SJSA1 (cell line): ENCODE results near the gene DNPH1. TPM values are rescaled to one million over a fixed set of nuclear protein-coding genes. Genes with fewer than 3 reads are reported as not detected.

Source experiments
- DNase-seq, 2 experiments: peaks; one replicate each; pipeline ENCODE4 v3.0.0-alpha.2; 2015 to 2020; ENCODE audit warnings: low spot score in 2 of 2, low read depth in 1 of 2
- H3K27ac ChIP-seq: fragments of 250-450 bp; sonication (Bioruptor Pico); 2 replicates; pipeline ENCODE4 v1.5.1; 2020; ENCODE audit warnings: mild to moderate bottlenecking, moderate library complexity
- H3K27me3 ChIP-seq: fragments of 250-450 bp; sonication (Bioruptor Pico); replicated peaks from 2 replicates; pipeline ENCODE4 v1.5.1; 2020; ENCODE audit warnings: mild to moderate bottlenecking, moderate library complexity
- H3K36me3 ChIP-seq: fragments of 250-450 bp; sonication (Bioruptor Pico); 2 replicates; pipeline ENCODE4 v1.5.1; 2020; ENCODE audit warnings: mild to moderate bottlenecking
- H3K4me1 ChIP-seq: fragments of 250-450 bp; sonication (Bioruptor Pico); replicated peaks from 2 replicates; pipeline ENCODE4 v1.6.1; 2021; ENCODE audit warnings: mild to moderate bottlenecking
- H3K4me3 ChIP-seq: fragments of 250-450 bp; sonication (Bioruptor Pico); 2 replicates; pipeline ENCODE4 v1.5.1; 2020; ENCODE audit warnings: mild to moderate bottlenecking
- H3K9me3 ChIP-seq: fragments of 250-450 bp; sonication (Bioruptor Pico); replicated peaks from 2 replicates; pipeline ENCODE4 v1.5.1; 2020; ENCODE audit warnings: mild to moderate bottlenecking
- total RNA-seq: library from RNA; depleted of rRNA; stranded (reverse); fragments of >200 nt; shearing (Covaris generic); gene quantifications from 2 replicates; pipeline ENCODE4 v1.2.3, GENCODE V29; 2014

The DNPH1 gene
- total RNA-seq, 1 experiment from 2014 or later: 35.7 TPM

GRCh38 chr6:43269273-43270007 lies 40.2 kb upstream of the DNPH1 start:
- peak; percentile 68 to 74 for DNase-seq

GRCh38 chr6:43268782-43269272 lies 39.5 kb upstream of the DNPH1 start:
- Histone ChIP-seq H3K27ac (no peak overlapping the region), H3K4me3 (no peak overlapping the region), H3K4me1 (peaks cover 20% of the 10 kb centered on the region), H3K9me3 (no peaks in the 10 kb centered on the region), H3K36me3 (no peaks in the 10 kb centered on the region), H3K27me3 (peaks cover 12% of the 10 kb centered on the region)
- DNase-seq: no peak

More at GRCh38 chr6:43269273-43270007, 40.2 kb upstream of the DNPH1 start:
- Histone ChIP-seq H3K4me3 (peak overlapping the region; percentile 25), H3K27me3 (peaks cover 18% of the 10 kb centered on the region), H3K36me3 (no peaks in the 10 kb centered on the region), H3K4me1 (peaks cover 20% of the 10 kb centered on the region), H3K27ac (no peak overlapping the region), H3K9me3 (no peaks in the 10 kb centered on the region)

- peaks cover 9% of the 10 kb centered on the region; the same call in 1 of the 2 replicates for H3K27me3 ChIP-seq
- H3K4me3 ChIP-seq: no peak overlapping the region
- no peaks in the 10 kb centered on the region for H3K36me3 ChIP-seq
- H3K9me3 ChIP-seq: no peaks in the 10 kb centered on the region
- H3K4me1 ChIP-seq: peaks cover 20% of the 10 kb centered on the region
- H3K27ac ChIP-seq: no peak overlapping the region
- DNase-seq: no peak
These were observed 39.0 kb upstream of the DNPH1 start for GRCh38 chr6:43268355-43268700.

DNA sequence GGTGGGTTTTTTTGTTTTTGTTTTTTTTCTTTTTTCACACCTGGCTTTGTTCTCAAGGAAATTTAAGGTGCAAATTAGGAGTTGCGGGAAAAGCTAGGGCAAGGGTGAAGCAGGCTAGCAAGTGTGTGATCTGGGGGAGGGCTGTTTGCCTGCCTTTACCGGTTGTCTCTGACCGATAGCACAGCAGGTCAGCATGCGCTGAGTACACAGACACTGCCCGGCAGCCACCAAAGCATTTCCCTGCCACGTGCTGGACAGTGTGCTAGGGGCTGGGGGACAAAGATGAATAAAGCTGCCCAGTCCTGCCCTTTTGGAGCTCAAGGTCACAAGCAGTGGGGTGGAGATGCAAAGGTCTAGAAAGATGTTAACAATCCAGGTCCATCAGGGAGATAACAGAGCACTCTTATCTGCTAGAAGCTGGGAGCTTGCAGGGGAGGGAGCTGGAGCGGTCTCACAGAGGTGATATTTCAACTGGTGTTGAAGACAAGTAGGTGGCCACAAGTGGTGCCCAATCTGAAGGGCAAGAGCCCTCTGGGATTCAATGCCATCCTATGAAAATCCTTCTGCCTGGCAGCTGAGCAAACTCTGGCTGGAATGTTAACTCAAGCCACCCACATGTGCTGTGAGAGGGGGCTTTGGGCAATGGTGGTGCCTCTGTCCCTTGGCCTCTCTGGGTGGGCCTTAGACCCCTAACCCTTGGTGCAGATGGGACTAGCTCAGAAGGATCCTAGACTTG lies 38.5 kb upstream of the DNPH1 start:
- Histone ChIP-seq H3K9me3 (no peaks in the 10 kb centered on the region), H3K4me3 (no peak overlapping the region), H3K4me1 (peaks cover 20% of the 10 kb centered on the region), H3K27me3 (peaks cover 4% of the 10 kb centered on the region; the same call in 1 of the 2 replicates), H3K36me3 (no peaks in the 10 kb centered on the region), H3K27ac (no peak overlapping the region)
- no peak for DNase-seq

GRCh38 chr6:43265564-43265963 lies 36.3 kb upstream of the DNPH1 start:
- Histone ChIP-seq H3K4me3 (no peak overlapping the region), H3K9me3 (no peaks in the 10 kb centered on the region), H3K36me3 (no peaks in the 10 kb centered on the region), H3K27me3 (0 out of 2 replicates have a peak, but pooled peaks cover 3% of the 10 kb centered on the region), H3K4me1 (peaks cover 20% of the 10 kb centered on the region), H3K27ac (no peak overlapping the region)
- DNase-seq: no peak

GRCh38 chr6:43264599-43265145 lies 35.4 kb upstream of the DNPH1 start:
- peaks cover 14% of the 10 kb centered on the region for H3K4me1 ChIP-seq
- DNase-seq: no peak

GRCh38 chr6:43263314-43264178 lies 34.3 kb upstream of the DNPH1 start:
- no peak overlapping the region for H3K4me3 ChIP-seq
- H3K4me1 ChIP-seq: peaks cover 2% of the 10 kb centered on the region
- 0 out of 2 replicates have a peak, but pooled peaks cover 3% of the 10 kb centered on the region for H3K27me3 ChIP-seq
- no peak overlapping the region for H3K27ac ChIP-seq
- H3K9me3 ChIP-seq: no peaks in the 10 kb centered on the region
- no peaks in the 10 kb centered on the region for H3K36me3 ChIP-seq
- DNase-seq: peak; percentile 49 to 75

More at GRCh38 chr6:43264599-43265145, 35.4 kb upstream of the DNPH1 start:
- no peaks in the 10 kb centered on the region for H3K36me3 ChIP-seq
- H3K27me3 ChIP-seq: 0 out of 2 replicates have a peak, but pooled peaks cover 3% of the 10 kb centered on the region
- no peaks in the 10 kb centered on the region for H3K9me3 ChIP-seq
- no peak overlapping the region for H3K4me3 ChIP-seq
- no peak overlapping the region for H3K27ac ChIP-seq

GRCh38 chr6:43262780-43263313 lies 33.6 kb upstream of the DNPH1 start:
- no peak overlapping the region for H3K4me3 ChIP-seq
- no peak for DNase-seq
- no peaks in the 10 kb centered on the region for H3K4me1 ChIP-seq
- H3K27ac ChIP-seq: no peak overlapping the region
- H3K36me3 ChIP-seq: no peaks in the 10 kb centered on the region
- no peaks in the 10 kb centered on the region for H3K9me3 ChIP-seq
- H3K27me3 ChIP-seq: 0 out of 2 replicates have a peak, but pooled peaks cover 3% of the 10 kb centered on the region

- Histone ChIP-seq H3K27me3 (0 out of 2 replicates have a peak, but pooled peaks cover 3% of the 10 kb centered on the region), H3K9me3 (no peaks in the 10 kb centered on the region), H3K36me3 (no peaks in the 10 kb centered on the region), H3K4me3 (no peak overlapping the region), H3K4me1 (no peaks in the 10 kb centered on the region), H3K27ac (no peak overlapping the region)
- no peak for DNase-seq
These were observed 32.9 kb upstream of the DNPH1 start for GRCh38 chr6:43262000-43262779.

- no peaks in the 10 kb centered on the region for H3K4me1 ChIP-seq
- DNase-seq: no peak
These were observed 31.9 kb upstream of the DNPH1 start for GRCh38 chr6:43261198-43261597.

DNA sequence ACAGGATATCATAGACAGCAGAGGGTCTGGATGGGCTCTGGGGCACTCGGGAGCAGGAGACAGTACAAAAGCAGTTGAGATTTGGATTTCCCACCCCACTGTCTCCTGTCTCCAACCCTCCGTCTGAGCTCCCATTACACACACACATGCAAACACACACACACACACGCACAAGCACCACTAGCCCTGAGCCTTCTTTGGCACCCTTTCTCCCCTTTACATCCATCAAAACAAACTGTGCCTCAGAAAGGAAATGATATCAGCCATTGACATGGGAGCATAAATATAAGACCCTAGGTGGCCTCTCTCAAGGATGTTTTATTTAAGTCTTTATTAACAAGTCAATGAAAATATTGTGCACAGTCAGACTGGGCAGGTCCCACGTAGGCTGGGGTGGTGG lies 31.5 kb upstream of the DNPH1 start:
- no peaks in the 10 kb centered on the region for H3K27me3 ChIP-seq
- no peak for DNase-seq
- no peaks in the 10 kb centered on the region for H3K36me3 ChIP-seq
- no peak overlapping the region for H3K27ac ChIP-seq
- no peaks in the 10 kb centered on the region for H3K9me3 ChIP-seq
- no peak overlapping the region for H3K4me3 ChIP-seq
- H3K4me1 ChIP-seq: no peaks in the 10 kb centered on the region

More at GRCh38 chr6:43261198-43261597, 31.9 kb upstream of the DNPH1 start:
- H3K36me3 ChIP-seq: no peaks in the 10 kb centered on the region
- no peak overlapping the region for H3K4me3 ChIP-seq
- H3K27ac ChIP-seq: no peak overlapping the region
- no peaks in the 10 kb centered on the region for H3K9me3 ChIP-seq
- 0 out of 2 replicates have a peak, but pooled peaks cover 1% of the 10 kb centered on the region for H3K27me3 ChIP-seq
